ENCODE results near the gene FGF8. TPM values are rescaled to one million over a fixed set of nuclear protein-coding genes. Genes with fewer than 3 reads are reported as not detected.

The FGF8 gene
- total and polyA plus RNA-seq, 2 of the 8 experiments (the other 6 are each of a cell fraction or from before 2014, with no cell fraction given) = 1.1 to 3.9 TPM

DNA sequence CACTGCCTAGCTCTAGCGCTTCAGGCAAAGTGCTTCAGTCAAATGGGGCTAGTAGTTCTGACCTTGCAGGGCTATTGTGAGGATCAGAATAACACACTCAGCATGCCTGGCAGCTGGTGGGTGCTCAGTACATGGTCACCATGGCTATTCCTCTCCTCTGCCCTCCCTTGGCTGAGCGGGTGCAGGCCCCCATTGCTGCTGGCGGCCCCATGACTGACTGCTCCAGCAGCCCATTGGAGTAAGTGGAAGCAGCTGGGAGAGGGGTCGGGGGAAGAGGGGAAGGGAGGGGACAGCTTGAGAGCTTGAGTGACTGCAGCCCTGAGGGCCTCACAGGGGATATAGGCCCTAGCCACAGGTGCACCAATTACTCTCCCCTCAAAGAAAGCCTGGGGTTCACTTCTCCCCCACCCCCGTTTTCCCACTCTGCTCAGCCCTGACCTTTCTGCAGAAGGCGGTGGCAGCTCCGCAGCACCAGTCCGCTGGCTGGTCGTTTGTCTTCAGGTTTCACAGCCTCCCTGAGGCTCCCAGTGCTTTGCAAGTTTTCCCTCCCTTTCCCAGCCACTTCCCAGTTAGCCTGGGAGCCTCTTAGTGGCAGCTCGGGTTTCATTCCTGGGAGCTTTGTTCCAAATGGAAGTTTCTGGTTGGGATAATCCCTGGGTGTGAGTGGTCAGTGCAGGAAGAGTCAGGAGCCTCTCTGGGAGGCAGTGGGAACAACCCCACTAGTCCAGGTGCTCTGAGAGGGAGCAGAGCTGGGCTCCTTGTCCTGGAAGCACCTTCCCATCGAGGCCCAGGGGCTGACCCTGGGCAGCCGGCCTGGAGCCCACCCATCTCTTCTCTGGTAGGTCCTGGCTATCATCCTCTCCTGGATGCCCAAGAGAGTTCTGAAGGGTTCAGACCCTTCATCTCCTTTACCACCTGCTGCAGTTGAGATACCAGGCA, 16.3 kb downstream of the FGF8 start:
- Histone ChIP-seq H4K8ac (ENCODE audit: extremely low read depth, insufficient read depth, low read length) (peak overlapping the region; percentile 7), H3K4me1 (replicated peaks in 1 of 4; ENCODE audit: control insufficient read depth in 3 of 4, insufficient read depth in 4 of 4, low read length in 3 of 4) (peaks cover 0 to 9% (median 7%) of the 10 kb centered on the region in 4 experiments; a peak in 6 of 7 replicates), H2BK15ac (ENCODE audit: low read length) (0 out of 2 replicates have a peak overlapping the region, but pooled peaks have one; percentile 40), H2BK20ac (ENCODE audit: low read length) (0 out of 2 replicates have a peak overlapping the region, but pooled peaks have one; percentile 38), H2BK12ac (ENCODE audit: low read depth, low read length) (peak overlapping the region; percentile 12; the same call in 1 of the 2 replicates), H3K79me2 (ENCODE audit: control insufficient read depth in 1 of 2, insufficient read depth in 2 of 2, low read length in 2 of 2) (no peaks in the 10 kb centered on the region), H4K91ac (replicated peaks; ENCODE audit: insufficient read length, low read length) (no peak overlapping the region), H2AK5ac (ENCODE audit: low read depth, low read length) (no peak overlapping the region), H4K20me1 (replicated peaks in 1 of 2; ENCODE audit: control insufficient read depth in 1 of 2, insufficient read depth in 2 of 2, low read length in 2 of 2) (no peaks in the 10 kb centered on the region), H3K18ac (ENCODE audit: extremely low read depth, low read length) (peak overlapping the region; percentile 62; the same call in 1 of the 2 replicates), H2BK120ac (replicated peaks; ENCODE audit: low read depth, low read length) (no peak overlapping the region), H3K14ac (ENCODE audit: insufficient read length) (no peak overlapping the region), H3K79me1 (ENCODE audit: low read depth, low read length) (no peaks in the 10 kb centered on the region), H3K23me2 (ENCODE audit: low read depth, low read length) (no peaks in the 10 kb centered on the region), H3K23ac (ENCODE audit: insufficient read length) (no peak overlapping the region), H3K4me2 (ENCODE audit: insufficient read depth in 1 of 2, low read depth in 2 of 2, low read length in 2 of 2) (peak overlapping the region; percentile 10 to 27; a peak in 2 of 4 replicates), H2BK5ac (ENCODE audit: low read depth, low read length) (no peak overlapping the region), H3K4me3 (ENCODE audit: extremely low read depth in 1 of 4, insufficient read depth in 2 of 4, low read depth in 3 of 4, low read length in 4 of 4) (no peak overlapping the region), H3K27ac (ENCODE audit: low read depth, low read length) (no peak overlapping the region), H3K56ac (replicated peaks; ENCODE audit: insufficient read length, low read depth, low read length) (no peak overlapping the region), H3K9ac (replicated peaks in 1 of 4; ENCODE audit: extremely low read depth in 1 of 4, low read depth in 3 of 4, low read length in 3 of 4) (no peak overlapping the region), H3K27me3 (replicated peaks in 1 of 4; ENCODE audit: control insufficient read depth in 3 of 4, extremely low read depth in 1 of 4, insufficient read depth in 3 of 4, low read length in 3 of 4) (peaks cover 0 to 5% (median 4%) of the 10 kb centered on the region in 4 experiments; a peak in 3 of 7 replicates), H3K4ac (replicated peaks; ENCODE audit: insufficient read length, low read depth, low read length) (no peak overlapping the region), H2AFZ (ENCODE audit: low read length) (peak overlapping the region; percentile 28; the same call in 1 of the 2 replicates), H3K9me3 (ENCODE audit: insufficient read depth in 2 of 2, low read depth in 1 of 2, low read length in 1 of 2) (no peaks in the 10 kb centered on the region), H3K36me3 (ENCODE audit: control insufficient read depth in 2 of 4, insufficient read depth in 4 of 4, low read length in 3 of 4) (no peaks in the 10 kb centered on the region), H4K5ac (ENCODE audit: insufficient read length, low read depth, low read length) (no peak overlapping the region)
- POLR2A ChIA-PET (ENCODE audit: partially characterized antibody) = interaction anchor here (0.8 to 4.1 kb wide), 8 partner anchors 9 to 66 kb away, joined by 3 to 19 read pairs (median 4); partner anchors contain the start of genes NPM3 and OGA
- FAIRE-seq (no peak), DNase-seq (ENCODE audit: low read depth in 1 of 2, low spot score in 2 of 2) (peak in 1 of 2 experiments; percentile 63)
- whole genome bisulfite sequencing, 2 experiments (ENCODE audit: extremely low coverage in 1 of 2, insufficient coverage in 1 of 2, insufficient read length in 1 of 2, insufficient replicate concordance in 2 of 2, low coverage in 1 of 2, low lambda C conversion rate in 2 of 2, missing lambda C conversion rate in 1 of 2) = 48% methylated on average over 12 of the region's 12 CpGs; no CpG with 5 or more reads in 1 of the 2 experiments
- TF ChIP-seq POLR2A (IDR thresholded peaks at IDR 0.05; ENCODE audit: control extremely low read depth in 1 of 2, low read depth in 2 of 2, low read length in 2 of 2) (no peak), MAX (IDR thresholded peaks at IDR 0.05) (0 out of 2 replicates have a peak, but pooled peaks have one; percentile 18)
- TF ChIP-seq, protein P1, sequence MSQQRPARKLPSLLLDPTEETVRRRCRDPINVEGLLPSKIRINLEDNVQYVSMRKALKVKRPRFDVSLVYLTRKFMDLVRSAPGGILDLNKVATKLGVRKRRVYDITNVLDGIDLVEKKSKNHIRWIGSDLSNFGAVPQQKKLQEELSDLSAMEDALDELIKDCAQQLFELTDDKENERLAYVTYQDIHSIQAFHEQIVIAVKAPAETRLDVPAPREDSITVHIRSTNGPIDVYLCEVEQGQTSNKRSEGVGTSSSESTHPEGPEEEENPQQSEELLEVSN (IDR thresholded peaks at IDR 0.05) = peak; percentile 92
- CTCF ChIA-PET (ENCODE audit: partially characterized antibody) = interaction anchor here (0.8 to 8.8 kb wide), 14 partner anchors 10 to 158 kb away, joined by 3 to 89 read pairs (median 4); no protein-coding TSS in a partner anchor

Measured in H1 (cell line).